Forelimb muscle (tissue), 1 donor: Measurements from ENCODE around the gene TBCEL. TPM values are rescaled to one million over a fixed set of nuclear protein-coding genes. Genes with fewer than 3 reads are reported as not detected.
A peak's percentile ranks its signal among the peaks of the same experiment; 100 is the strongest.
"Not testable (repeated sequence)": the region's sequence is repeated elsewhere in the genome, so short reads cannot be mapped to it uniquely, and the experiment has no call there.

Experiments
- DNase-seq: peaks from one replicate; pipeline ENCODE4 v3.0.0-alpha.2; 2013; ENCODE audit warnings: low read depth
- polyA plus RNA-seq: library from polyadenylated mRNA; unstranded; fragments of 120-200 nt; gene quantifications from one replicate; pipeline ENCODE4 v1.2.1, GENCODE V29; 2013; ENCODE audit not compliant: insufficient read length

TBCEL gene
- polyA plus RNA-seq, 1 donor = 12.9 TPM

GRCh38 chr11:121105481-121106195 lies 81.7 kb downstream of the TBCEL start:
- peak; percentile 60 for DNase-seq

GRCh38 chr11:121106812-121107211 lies 82.9 kb downstream of the TBCEL start:
- DNase-seq = no peak

GRCh38 chr11:121108413-121108812 lies 84.5 kb downstream of the TBCEL start:
- no peak for DNase-seq

GRCh38 chr11:121109471-121109870 lies 85.6 kb downstream of the TBCEL start:
- DNase-seq = no peak

GRCh38 chr11:121109916-121110586 lies 86.1 kb downstream of the TBCEL start:
- DNase-seq = no peak

- DNase-seq = no peak
These were observed 87.2 kb downstream of the TBCEL start for GRCh38 chr11:121110871-121111724.

GRCh38 chr11:121112498-121113455 lies 88.9 kb downstream of the TBCEL start:
- DNase-seq = no peak

GRCh38 chr11:121113611-121114010 lies 89.7 kb downstream of the TBCEL start:
- no peak for DNase-seq

- DNase-seq = not testable (repeated sequence)
These were observed 91.1 kb downstream of the TBCEL start for GRCh38 chr11:121115024-121115423.

- DNase-seq = no peak
These were observed 93.9 kb downstream of the TBCEL start for GRCh38 chr11:121117788-121118187.

GRCh38 chr11:121119440-121119839 lies 95.5 kb downstream of the TBCEL start:
- no peak for DNase-seq

- DNase-seq = no peak
These were observed 98.4 kb downstream of the TBCEL start for GRCh38 chr11:121122328-121122727.

- DNase-seq = no peak
These were observed 99.7 kb downstream of the TBCEL start for GRCh38 chr11:121123496-121124069.

GRCh38 chr11:121127809-121128208 lies 103.9 kb downstream of the TBCEL start:
- no peak for DNase-seq

- no peak for DNase-seq
These were observed 105.7 kb downstream of the TBCEL start for GRCh38 chr11:121129362-121130340.

GRCh38 chr11:121131656-121132055 lies 107.8 kb downstream of the TBCEL start:
- DNase-seq = no peak

- DNase-seq = no peak
These were observed 108.5 kb downstream of the TBCEL start for GRCh38 chr11:121132211-121132976.

GRCh38 chr11:121134741-121135312 lies 110.9 kb downstream of the TBCEL start:
- DNase-seq = no peak
